Breast epithelium (tissue), 4 donors: ENCODE results near the gene TUBB2B. TPM values are rescaled to one million over a fixed set of nuclear protein-coding genes. Genes with fewer than 3 reads are reported as not detected.
"Not testable (repeated sequence)": the region's sequence is repeated elsewhere in the genome, so short reads cannot be mapped to it uniquely, and the experiment has no call there.

Source experiments
- DNase-seq, 2 donors: peaks; one replicate each; pipeline ENCODE4 v3.0.0-alpha.2; 2019; ENCODE audit warnings: low spot score in 2 of 2
- H3K27ac ChIP-seq, 2 donors: fragments of 200-600 bp; sonication (generic) in 1 of 2; one replicate each; pipeline ENCODE4 v1.5.1; 2016 to 2019; ENCODE audit warnings: mild to moderate bottlenecking in 1 of 2
- H3K27me3 ChIP-seq, 2 donors: fragments of 200-600 bp; sonication (generic) in 1 of 2; one replicate each; pipeline versions ENCODE4 v1.5.1 to v1.6.0; 2017 to 2019; ENCODE audit warnings: control low read depth in 1 of 2, mild to moderate bottlenecking in 1 of 2
- H3K36me3 ChIP-seq: fragments of 200-600 bp; one replicate; pipeline ENCODE4 v1.5.1; 2019
- H3K4me1 ChIP-seq, 2 donors: fragments of 200-600 bp; sonication (generic); one replicate each; pipeline ENCODE4 v1.5.1; 2016 to 2019; ENCODE audit warnings: control low read depth in 1 of 2
- H3K4me3 ChIP-seq, 3 donors: fragments of 200-600 bp; sonication (generic); 1 replicate in 2 of 3; 2 replicates in 1 of 3; pipeline ENCODE4 v1.5.1; 2016 to 2019; ENCODE audit warnings: mild to moderate bottlenecking in 3 of 3, moderate library complexity in 2 of 3
- H3K9me3 ChIP-seq, 2 donors: fragments of 200-600 bp; sonication (generic) in 1 of 2; one replicate each; pipeline ENCODE4 v1.5.1; 2016 to 2019; ENCODE audit warnings: control low read depth in 1 of 2
- POLR2A ChIP-seq: fragments of 450-650 bp; IDR thresholded peaks from one replicate; pipeline ENCODE4 v1.6.1; 2016; ENCODE audit warnings: antibody characterized with exemption, mild to moderate bottlenecking, moderate library complexity
- POLR2AphosphoS5 ChIP-seq, 3 donors: sonication (generic); formaldehyde crosslinking; IDR thresholded peaks; one replicate each; pipeline ENCODE4 v1.6.1; 2017; ENCODE audit warnings: antibody characterized with exemption in 3 of 3
- intact Hi-C: fragments of 100-400 bp; cut with DNase I; formaldehyde crosslinking; loops from one replicate; pipeline ENCODE4 v1.15.1; 2023; ENCODE audit warnings: low total_unique reads
- total RNA-seq, 3 donors: library from RNA; depleted of rRNA; stranded (reverse); fragments of >200 nt; gene quantifications; one replicate each; pipeline ENCODE4 v1.1.0, GENCODE V29; 2016
- TF ChIP-seq, protein P1 (sequence below), 3 donors: fragments of 450-650 bp; IDR thresholded peaks; one replicate each; pipeline ENCODE4 v1.5.1; 2016 to 2017; ENCODE audit warnings: antibody characterized with exemption in 3 of 3, mild to moderate bottlenecking in 3 of 3, moderate library complexity in 3 of 3

The TUBB2B gene
- total RNA-seq, 3 donors from 2014 or later = 4.2 to 7.5 (median 7.3) TPM

DNA sequence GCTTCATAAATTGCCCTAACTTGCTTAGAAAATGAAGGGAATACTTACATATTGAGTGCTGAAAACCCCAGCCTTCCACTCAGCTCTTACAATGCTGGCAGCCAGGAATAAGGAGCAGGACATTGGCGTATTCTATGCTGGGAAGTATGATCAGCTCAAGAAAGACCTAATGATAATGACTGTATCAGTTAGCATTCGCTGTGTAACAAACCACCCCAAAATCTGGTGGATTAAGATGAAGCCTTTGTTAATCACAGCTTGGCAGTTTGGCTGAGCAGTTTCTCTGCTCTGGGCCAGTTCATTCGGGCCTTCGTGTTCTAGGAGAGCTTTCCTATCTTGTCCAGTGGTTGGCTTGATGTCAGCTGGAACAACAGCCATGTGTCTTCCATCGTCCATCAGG, 36.7 kb downstream of the TUBB2B start:
- no peak overlapping the region for H3K27ac ChIP-seq
- DNase-seq = no peak
- intact Hi-C loops = loop anchor here (5.0 kb wide), 1 partner anchor 1027 kb away; no protein-coding TSS in a partner anchor
- no peaks in the 10 kb centered on the region for H3K36me3 ChIP-seq
- no peaks in the 10 kb centered on the region for H3K9me3 ChIP-seq
- TF ChIP-seq POLR2AphosphoS5 (IDR thresholded peaks at IDR 0.05) = no peak
- TF ChIP-seq POLR2A = no peak
- TF ChIP-seq, protein P1, sequence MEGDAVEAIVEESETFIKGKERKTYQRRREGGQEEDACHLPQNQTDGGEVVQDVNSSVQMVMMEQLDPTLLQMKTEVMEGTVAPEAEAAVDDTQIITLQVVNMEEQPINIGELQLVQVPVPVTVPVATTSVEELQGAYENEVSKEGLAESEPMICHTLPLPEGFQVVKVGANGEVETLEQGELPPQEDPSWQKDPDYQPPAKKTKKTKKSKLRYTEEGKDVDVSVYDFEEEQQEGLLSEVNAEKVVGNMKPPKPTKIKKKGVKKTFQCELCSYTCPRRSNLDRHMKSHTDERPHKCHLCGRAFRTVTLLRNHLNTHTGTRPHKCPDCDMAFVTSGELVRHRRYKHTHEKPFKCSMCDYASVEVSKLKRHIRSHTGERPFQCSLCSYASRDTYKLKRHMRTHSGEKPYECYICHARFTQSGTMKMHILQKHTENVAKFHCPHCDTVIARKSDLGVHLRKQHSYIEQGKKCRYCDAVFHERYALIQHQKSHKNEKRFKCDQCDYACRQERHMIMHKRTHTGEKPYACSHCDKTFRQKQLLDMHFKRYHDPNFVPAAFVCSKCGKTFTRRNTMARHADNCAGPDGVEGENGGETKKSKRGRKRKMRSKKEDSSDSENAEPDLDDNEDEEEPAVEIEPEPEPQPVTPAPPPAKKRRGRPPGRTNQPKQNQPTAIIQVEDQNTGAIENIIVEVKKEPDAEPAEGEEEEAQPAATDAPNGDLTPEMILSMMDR (IDR thresholded peaks at IDR 0.05) = no peak
- H3K4me3 ChIP-seq = no peak overlapping the region
- no peaks in the 10 kb centered on the region for H3K27me3 ChIP-seq
- no peaks in the 10 kb centered on the region for H3K4me1 ChIP-seq

DNA sequence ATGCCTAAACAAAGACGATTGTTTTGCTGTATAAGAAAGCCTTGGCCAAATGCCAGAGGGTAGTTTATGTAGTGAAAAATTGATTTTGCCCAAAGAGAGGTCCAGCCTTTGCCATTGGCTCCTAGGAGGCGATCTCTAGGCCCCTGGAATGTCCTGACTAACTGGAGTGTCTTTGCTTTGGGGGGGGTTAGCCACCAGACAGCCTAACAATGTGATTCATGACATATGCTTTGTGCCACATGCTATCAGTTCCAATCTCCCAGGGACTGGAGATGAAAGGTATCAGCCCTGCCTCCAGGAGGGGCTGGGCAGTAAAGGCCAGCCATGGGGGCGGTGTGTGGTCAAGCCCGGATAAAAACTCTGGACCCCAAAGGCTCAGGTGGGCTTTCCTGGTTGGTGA, 37.4 kb downstream of the TUBB2B start:
- no peaks in the 10 kb centered on the region for H3K9me3 ChIP-seq
- no peaks in the 10 kb centered on the region for H3K4me1 ChIP-seq
- H3K27ac ChIP-seq = no peak overlapping the region
- H3K4me3 ChIP-seq = no peak overlapping the region
- no peaks in the 10 kb centered on the region for H3K36me3 ChIP-seq
- no peak for DNase-seq
- intact Hi-C loops = loop anchor here (5.0 kb wide), 1 partner anchor 1027 kb away; no protein-coding TSS in a partner anchor
- H3K27me3 ChIP-seq = no peaks in the 10 kb centered on the region
- no peak for TF ChIP-seq POLR2AphosphoS5 (IDR thresholded peaks at IDR 0.05)
- TF ChIP-seq, protein P1 (IDR thresholded peaks at IDR 0.05) = no peak
- TF ChIP-seq POLR2A = no peak

DNA sequence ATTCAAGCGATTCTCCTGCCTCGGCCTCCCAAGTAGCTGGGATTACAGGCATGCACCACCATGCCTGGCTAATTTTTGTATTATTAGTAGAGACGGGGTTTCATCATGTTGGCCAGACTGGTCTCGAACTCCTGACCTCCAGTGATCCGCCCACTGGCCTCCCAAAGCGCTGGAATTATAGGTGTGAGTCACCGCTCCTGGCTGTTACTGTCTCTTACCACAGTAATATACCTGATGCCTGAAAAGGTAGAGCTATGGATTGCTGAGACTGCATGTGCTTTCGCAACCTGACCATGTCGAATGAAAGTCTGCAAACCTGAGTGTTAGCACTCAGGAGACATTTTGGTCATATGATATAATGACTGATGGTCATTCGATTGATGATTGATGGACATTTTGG, 38.3 kb downstream of the TUBB2B start:
- intact Hi-C loops, H3K4me1 ChIP-seq, H3K4me3 ChIP-seq, H3K27me3 ChIP-seq, DNase-seq, H3K36me3 ChIP-seq, H3K27ac ChIP-seq, H3K9me3 ChIP-seq: not testable (repeated sequence)

DNA sequence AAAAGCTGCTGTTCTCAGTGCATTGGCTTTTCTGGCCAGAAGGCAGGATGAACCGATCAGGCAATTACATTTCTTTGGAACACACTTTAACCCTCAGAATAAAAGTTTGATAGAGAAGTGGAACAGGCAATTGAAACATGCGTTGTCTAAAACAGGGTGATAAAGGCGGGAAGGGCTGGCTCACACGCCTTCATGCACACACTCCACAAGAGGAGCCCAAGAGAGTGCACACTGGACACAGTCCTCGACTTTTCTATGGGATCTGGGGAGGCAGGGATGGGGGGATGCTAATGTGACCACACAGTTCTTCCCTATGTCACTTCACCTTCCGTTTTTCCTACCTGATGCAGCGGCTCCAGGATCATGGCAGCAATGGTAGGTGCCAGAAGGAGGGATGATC, 39.2 kb downstream of the TUBB2B start:
- Histone ChIP-seq H3K9me3 (no peaks in the 10 kb centered on the region), H3K4me1 (no peaks in the 10 kb centered on the region), H3K36me3 (no peaks in the 10 kb centered on the region), H3K4me3 (no peak overlapping the region), H3K27ac (no peak overlapping the region), H3K27me3 (no peaks in the 10 kb centered on the region)
- TF ChIP-seq POLR2A = no peak
- TF ChIP-seq, protein P1 (IDR thresholded peaks at IDR 0.05) = no peak
- no peak for TF ChIP-seq POLR2AphosphoS5 (IDR thresholded peaks at IDR 0.05)
- DNase-seq = no peak
- intact Hi-C loops = no loop called here

DNA sequence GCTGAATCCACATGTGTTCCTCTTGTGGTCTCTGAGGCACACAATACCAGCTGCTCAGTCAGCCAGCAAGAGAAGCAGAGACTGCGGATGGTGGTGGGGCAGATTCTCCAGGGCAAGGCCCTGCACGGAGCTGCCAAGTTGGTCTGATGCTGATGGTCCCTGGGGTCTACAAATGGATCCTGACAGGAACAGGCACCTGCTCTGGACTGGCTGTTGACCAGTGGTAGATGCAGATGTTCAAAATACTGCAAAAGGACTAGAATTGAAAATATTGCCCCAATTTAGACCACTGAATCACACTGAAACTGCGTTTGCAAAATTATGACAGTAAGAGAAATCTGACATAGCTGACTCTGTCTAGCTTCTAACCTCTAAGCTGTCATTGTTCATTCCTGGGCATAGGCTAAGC, 40.5 kb downstream of the TUBB2B start:
- no peaks in the 10 kb centered on the region for H3K27me3 ChIP-seq
- DNase-seq = no peak
- TF ChIP-seq POLR2AphosphoS5 (IDR thresholded peaks at IDR 0.05) (no peak), POLR2A (no peak)
- no peaks in the 10 kb centered on the region for H3K36me3 ChIP-seq
- H3K4me3 ChIP-seq = no peak overlapping the region
- H3K9me3 ChIP-seq = no peaks in the 10 kb centered on the region
- H3K4me1 ChIP-seq = no peaks in the 10 kb centered on the region
- no peak overlapping the region for H3K27ac ChIP-seq
- intact Hi-C loops = no loop called here

DNA sequence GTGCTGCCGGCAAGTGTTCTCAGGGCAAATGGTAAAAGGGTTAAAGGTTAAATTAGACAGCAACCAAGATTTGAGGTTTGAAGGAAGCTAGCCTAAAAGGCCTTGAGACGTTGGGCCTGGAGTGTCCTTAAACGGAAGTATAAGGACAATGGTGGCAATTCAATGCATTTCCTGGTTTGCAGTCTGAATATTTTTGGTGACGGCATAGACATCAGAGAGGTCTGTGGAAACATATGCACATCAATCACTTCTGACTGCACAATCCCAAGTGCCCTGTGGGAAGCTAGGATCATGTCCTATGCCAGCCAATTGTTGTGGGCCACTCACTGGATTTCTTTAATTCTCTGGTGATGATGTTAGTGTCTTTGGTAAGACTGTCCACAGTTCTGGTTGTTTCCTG, 44.4 kb downstream of the TUBB2B start:
- intact Hi-C loops = no loop called here

More for the DNA sequence above, 44.4 kb downstream of the TUBB2B start:
- Histone ChIP-seq H3K36me3 (no peaks in the 10 kb centered on the region), H3K27ac (no peak overlapping the region), H3K4me3 (no peak overlapping the region), H3K4me1 (no peaks in the 10 kb centered on the region), H3K27me3 (no peaks in the 10 kb centered on the region), H3K9me3 (no peaks in the 10 kb centered on the region)
- TF ChIP-seq POLR2AphosphoS5 (IDR thresholded peaks at IDR 0.05) = no peak
- TF ChIP-seq, protein P1 (IDR thresholded peaks at IDR 0.05) = no peak
- DNase-seq = no peak
